SHP77 (cell line): Measurements from ENCODE around the gene PUS7L.
"Not testable (repeated sequence)": the region's sequence is repeated elsewhere in the genome, so short reads cannot be mapped to it uniquely, and the experiment has no call there.

Source experiments
- DNase-seq, 2 experiments: peaks; one replicate each; lab custom pipeline; 2025; lab: John Stamatoyannopoulos, UW

The PUS7L gene

GRCh38 chr12:43749016-43749415 lies 9.6 kb downstream of the PUS7L start:
- no peak for DNase-seq

DNA sequence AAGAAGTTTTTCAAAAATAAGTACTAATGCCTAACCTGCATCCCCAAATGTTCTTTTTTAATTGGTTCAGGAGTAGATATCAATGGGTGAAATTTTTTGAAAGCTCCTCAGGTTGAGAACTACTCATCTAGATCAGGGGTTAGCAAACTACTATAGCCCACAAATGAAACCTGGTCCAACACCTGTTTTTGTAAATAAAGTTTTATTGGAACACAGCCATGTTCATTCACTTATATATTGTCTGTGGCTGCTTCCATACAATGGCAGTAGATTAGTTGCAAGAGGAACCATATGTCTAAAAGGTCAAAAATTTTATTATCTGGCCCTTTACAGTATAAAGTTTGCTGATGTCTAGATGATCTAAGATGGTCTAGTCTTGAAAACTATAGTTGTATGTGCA lies 13.8 kb downstream of the PUS7L start:
- DNase-seq: no peak

DNA sequence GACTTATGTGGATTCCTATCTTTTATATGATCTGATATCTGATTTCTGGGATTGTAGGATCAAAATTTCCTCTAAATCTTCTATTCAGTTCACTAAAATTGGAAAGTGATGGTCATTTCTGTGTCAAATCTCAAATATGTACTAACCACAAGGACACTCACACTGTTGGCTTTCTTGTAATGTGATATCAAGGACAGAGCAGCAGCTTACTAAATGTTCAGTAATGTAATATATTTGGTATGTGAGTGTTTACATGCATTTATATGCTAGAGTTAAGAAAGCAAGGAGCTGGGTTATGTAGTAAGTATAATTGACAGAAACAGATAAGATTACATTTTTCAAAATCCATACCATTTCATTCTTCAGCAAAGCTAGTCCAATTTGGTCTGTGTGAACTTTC lies 16.5 kb downstream of the PUS7L start:
- DNase-seq: no peak

DNA sequence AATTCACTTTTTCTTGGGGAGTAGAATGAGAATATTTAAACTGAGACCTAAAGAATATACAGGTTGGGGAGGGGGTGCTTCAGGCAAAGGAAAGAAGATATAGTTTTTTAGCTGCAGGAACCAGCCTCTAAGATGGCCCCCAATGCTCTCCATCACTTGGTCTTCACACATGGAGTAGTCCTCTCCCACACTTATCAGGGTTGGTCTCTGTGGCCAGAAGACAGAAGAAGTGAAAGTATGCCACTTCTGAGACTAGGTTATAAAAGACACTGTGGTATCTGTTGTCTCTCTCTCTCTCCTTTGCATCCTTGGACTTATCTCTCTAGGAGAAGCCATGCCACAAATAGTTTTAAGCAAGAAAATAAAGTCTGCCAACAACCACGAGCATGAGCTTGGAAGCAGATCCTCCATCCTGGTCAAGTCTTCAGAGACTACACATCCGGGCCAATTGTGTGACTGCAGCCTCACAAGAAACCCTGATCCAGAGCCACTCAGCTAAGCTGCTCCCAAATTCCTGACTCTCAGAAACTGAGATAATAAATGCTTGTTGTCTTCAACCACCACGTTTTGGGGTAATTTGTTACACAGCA lies 18.0 kb downstream of the PUS7L start:
- DNase-seq: no peak

DNA sequence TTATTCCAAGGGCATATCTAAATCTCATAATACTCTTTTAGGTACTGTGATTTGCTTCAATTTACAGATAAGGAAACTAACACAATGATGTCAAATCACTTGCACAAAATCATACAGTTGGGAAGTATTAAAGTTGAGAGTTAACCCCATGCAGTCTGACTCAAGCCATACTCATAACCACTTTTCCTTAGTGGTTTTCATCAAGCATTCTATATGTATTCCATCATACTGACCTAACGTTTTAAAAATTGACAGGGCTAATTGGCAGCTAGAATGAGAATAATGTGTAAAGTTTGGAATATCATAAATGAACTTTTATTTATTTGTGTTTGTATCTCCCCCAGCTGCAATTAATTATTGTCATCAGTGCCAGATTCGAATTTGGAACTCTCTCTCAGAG lies 20.9 kb downstream of the PUS7L start:
- DNase-seq: no peak

- no peak for DNase-seq
These were observed 21.6 kb downstream of the PUS7L start for GRCh38 chr12:43736927-43737440.

DNA sequence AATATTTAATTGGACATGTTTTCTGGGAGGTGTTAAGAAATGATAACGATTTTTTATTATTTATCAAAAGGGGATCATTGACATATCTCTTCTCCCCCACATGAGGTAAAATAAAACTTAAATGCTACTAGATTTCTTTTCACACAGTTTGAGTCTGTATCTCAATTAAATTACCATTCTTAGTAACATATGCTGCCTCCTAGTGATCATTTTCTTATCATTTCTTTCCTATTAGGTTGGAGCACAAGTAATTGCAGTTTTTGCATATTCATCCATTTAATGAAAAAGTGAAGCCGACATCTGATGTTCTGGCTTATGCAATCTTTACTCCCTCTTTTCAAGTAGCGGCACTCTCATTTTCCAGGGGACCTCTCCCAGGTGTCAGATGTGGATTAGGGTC lies 24.9 kb downstream of the PUS7L start:
- no peak for DNase-seq

- no peak for DNase-seq
These were observed 28.3 kb downstream of the PUS7L start for GRCh38 chr12:43730283-43730682.

- no peak for DNase-seq
These were observed 29.9 kb downstream of the PUS7L start for GRCh38 chr12:43728698-43729097.

DNA sequence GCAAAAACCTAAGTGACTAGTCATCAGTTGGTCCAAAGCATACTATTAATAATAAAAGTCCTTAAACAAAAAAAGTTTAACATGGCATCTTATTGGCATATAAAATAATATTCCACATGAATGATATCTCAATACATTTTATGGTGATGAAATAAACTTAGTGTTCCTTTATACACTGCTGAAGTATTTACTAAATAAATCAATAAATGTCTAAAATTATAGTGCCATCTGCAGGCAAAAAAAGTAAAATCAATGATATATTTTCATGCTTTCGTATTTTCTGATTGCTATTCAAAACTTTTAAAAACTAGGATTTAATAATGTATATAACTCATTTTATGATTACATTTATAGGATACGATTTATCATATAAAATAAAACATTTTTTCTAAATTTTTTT lies 30.5 kb downstream of the PUS7L start:
- DNase-seq: no peak

DNA sequence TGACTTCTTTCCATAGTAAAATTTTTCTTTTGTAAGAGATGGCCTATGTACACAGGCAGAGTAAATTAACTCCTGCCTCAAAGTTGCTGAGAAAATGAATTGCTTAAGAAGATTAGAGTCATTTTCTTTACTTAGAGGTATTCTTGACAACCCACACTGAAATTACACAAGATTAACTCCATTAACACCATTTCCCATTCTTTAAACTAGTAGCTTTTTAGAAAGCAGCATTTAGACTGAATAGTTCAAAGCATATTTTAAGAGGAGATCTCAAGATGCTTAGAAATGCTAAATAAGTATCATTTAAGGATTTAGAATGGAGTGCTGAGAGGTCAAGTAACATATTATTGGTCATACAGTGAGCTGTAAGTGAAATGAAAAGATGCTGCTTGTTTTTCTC lies 35.5 kb downstream of the PUS7L start:
- DNase-seq: no peak

DNA sequence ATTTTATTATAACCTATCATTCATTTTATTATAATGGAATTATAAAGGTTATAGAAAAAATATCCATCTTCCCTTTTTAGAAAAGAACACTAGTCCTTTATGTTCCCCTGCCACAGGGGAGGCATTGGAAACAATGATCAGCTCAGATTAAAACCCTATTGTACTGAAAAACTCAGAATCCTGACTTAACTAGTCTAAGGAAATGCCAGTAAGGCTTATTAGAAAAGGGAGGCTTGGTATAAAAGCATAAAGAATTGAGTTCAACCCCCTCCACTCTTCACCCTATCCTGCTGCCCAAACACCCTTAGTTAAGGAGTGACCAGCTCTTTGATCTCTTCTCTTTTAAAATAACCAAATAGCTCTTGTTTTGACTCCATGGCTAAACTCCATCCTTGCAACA lies 36.0 kb downstream of the PUS7L start:
- DNase-seq: no peak

DNA sequence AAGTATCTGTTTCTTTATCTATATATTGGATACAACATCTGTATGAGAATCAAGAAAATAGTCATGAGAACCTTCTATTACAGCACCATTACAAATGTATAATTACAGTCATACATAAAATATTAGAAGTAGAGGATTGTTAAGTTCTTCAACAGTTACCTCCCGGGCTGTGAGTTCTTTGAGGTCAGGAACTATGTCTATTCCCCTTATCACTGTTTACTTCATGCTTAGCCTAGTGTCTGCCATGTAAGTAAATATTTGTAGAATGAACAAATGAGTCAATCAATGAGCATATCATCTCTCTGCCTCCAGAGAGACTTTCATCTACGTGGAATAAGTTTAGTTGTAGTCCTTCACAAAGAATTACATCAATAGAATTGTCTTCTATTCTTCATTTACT lies 47.2 kb downstream of the PUS7L start:
- DNase-seq: no peak

- DNase-seq: not testable (repeated sequence)
These were observed 54.8 kb downstream of the PUS7L start for GRCh38 chr12:43703772-43704171.

DNA sequence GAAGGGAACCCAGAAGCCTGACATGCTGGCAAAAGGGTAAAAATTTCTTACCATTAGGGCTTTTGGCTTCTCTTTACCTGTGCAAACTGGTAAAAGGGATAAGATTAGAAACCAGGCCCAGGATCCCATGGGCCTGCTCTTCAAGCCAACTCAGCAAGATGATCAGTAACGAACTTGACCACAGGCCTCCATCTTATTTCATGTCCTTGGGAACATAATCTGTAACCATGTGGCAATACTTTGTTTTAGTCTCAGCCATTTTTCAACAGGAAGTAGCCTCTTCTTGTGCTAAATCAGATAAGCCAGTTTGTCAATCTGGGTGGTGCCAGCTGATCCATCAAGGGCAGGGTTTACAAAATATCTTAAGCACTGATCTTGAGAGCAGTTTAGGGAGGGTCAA lies 57.4 kb downstream of the PUS7L start:
- not testable (repeated sequence) for DNase-seq

DNA sequence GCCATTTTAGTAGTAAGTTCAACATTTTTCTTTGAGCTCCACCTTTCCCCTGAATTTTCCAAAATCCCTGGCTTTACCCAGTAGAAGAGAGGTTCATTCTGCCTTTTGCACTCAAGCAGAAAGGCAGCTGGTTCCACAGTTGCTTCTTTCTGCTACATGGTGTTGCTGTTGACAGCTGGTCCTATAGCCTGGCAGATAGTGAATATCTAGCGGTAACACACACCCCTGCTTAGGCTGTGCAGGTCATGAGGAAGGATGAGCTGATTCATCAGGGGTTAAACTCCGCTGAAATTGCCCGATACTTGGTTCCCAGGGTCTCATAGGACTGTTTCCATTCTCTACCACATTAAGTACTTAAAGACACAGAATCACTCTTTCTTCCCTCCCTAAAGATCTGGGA lies 62.4 kb downstream of the PUS7L start:
- peak; percentile 15 to 18 for DNase-seq

DNA sequence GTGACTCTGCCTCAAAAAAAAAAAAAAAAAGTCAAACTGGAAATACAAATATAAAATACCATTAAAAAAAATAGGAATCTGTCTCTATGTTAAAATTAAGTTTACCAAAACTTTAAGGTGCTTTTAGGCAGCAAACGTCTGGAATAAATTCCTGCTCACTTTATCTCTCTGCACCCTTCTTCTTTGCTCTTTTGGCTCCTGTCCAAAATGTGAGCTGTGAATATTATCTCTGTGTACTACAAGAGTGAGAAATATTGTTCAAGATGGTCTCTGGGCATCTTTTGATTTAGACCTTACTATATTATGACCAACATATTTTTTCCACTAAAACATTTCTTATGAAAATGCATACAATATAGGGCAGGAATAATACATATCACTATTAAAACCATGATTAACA lies 63.7 kb downstream of the PUS7L start:
- no peak for DNase-seq

DNA sequence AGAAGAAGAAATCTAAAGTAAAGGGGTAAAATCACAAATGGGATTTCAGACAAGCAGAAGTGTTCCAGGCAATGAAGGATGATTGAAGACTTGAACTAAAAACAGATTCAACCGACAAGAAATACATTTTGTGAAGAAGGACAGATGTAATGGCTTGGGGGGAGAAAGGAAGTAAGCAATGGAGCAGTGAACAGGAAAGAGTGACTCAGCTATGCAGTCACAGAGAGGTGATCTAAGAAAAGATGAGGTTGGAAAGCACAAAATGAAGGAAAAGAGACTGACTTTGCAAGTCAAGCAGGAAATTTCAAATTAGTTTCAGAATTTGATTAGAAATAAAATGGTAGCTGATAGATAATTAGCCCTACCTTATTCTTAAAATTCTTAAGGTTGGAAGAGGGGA lies 66.5 kb downstream of the PUS7L start:
- DNase-seq: no peak

GRCh38 chr12:43685491-43685890 lies 73.1 kb downstream of the PUS7L start:
- DNase-seq: not testable (repeated sequence)

GRCh38 chr12:43676183-43676813 lies 82.3 kb downstream of the PUS7L start:
- DNase-seq: no peak

- no peak for DNase-seq
These were observed 83.3 kb downstream of the PUS7L start for GRCh38 chr12:43675048-43675904.

GRCh38 chr12:43669373-43669772 lies 89.2 kb downstream of the PUS7L start:
- no peak for DNase-seq
